Kidney epithelial cell (primary cell): ENCODE results near the gene FLVCR2. TPM values are rescaled to one million over a fixed set of nuclear protein-coding genes. Genes with fewer than 3 reads are reported as not detected.
A peak's percentile ranks its signal among the peaks of the same experiment; 100 is the strongest.

Source experiments
- DNase-seq: peaks from one replicate; pipeline ENCODE4 v3.0.0-alpha.2; 2010; ENCODE audit warnings: low read depth
- H3K27me3 ChIP-seq: 2 replicates; pipeline ENCODE4 v1.6.0; 2011; ENCODE audit warnings: low read length; ENCODE audit not compliant: control insufficient read depth, insufficient read depth
- H3K36me3 ChIP-seq: 2 replicates; pipeline ENCODE4 v1.5.1; 2011; ENCODE audit warnings: low read length; ENCODE audit not compliant: control insufficient read depth, insufficient read depth
- H3K4me3 ChIP-seq: 2 replicates; pipeline ENCODE4 v1.5.1; 2011; ENCODE audit warnings: low read depth, mild to moderate bottlenecking, control low read depth, low read length
- CTCF ChIP-seq: IDR thresholded peaks from 2 replicates; pipeline ENCODE4 v1.5.1; 2011; ENCODE audit warnings: mild to moderate bottlenecking, moderate library complexity, low read length, control low read depth, inconsistent platforms; ENCODE audit not compliant: insufficient read depth, poor library complexity, severe bottlenecking
- total RNA-seq: library from RNA; depleted of rRNA; stranded (reverse); fragments of >200 nt; gene quantifications from 2 replicates; pipeline ENCODE4 v1.2.3, GENCODE V29; 2015

FLVCR2 gene
- total RNA-seq, 1 donor from 2014 or later = 0.75 TPM

- Histone ChIP-seq H3K36me3 (no peaks in the 10 kb centered on the region), H3K4me3 (no peak overlapping the region), H3K27me3 (peaks cover 4% of the 10 kb centered on the region)
- TF ChIP-seq CTCF = no peak
- DNase-seq = peak; percentile 26
Measured at GRCh38 chr14:75559451-75560222, 18.8 kb upstream of the FLVCR2 start.

GRCh38 chr14:75561013-75561432 is 17.4 kb upstream of the FLVCR2 start:
- H3K4me3 ChIP-seq = no peak overlapping the region
- DNase-seq = peak; percentile 53

GRCh38 chr14:75562089-75562488 is 16.3 kb upstream of the FLVCR2 start:
- peaks cover 4% of the 10 kb centered on the region for H3K27me3 ChIP-seq
- TF ChIP-seq CTCF = no peak
- peak; percentile 12 for DNase-seq
- H3K36me3 ChIP-seq = no peaks in the 10 kb centered on the region
- no peak overlapping the region for H3K4me3 ChIP-seq

More at GRCh38 chr14:75561013-75561432, 17.4 kb upstream of the FLVCR2 start:
- no peaks in the 10 kb centered on the region for H3K36me3 ChIP-seq
- TF ChIP-seq CTCF = peak; percentile 89
- peaks cover 4% of the 10 kb centered on the region for H3K27me3 ChIP-seq

GRCh38 chr14:75562489-75562888 is 15.9 kb upstream of the FLVCR2 start:
- Histone ChIP-seq H3K36me3 (no peaks in the 10 kb centered on the region), H3K27me3 (peaks cover 4% of the 10 kb centered on the region), H3K4me3 (no peak overlapping the region)
- TF ChIP-seq CTCF = no peak
- no peak for DNase-seq

GRCh38 chr14:75563931-75564330 is 14.5 kb upstream of the FLVCR2 start:
- H3K36me3 ChIP-seq = no peaks in the 10 kb centered on the region
- DNase-seq = no peak
- peaks cover 4% of the 10 kb centered on the region for H3K27me3 ChIP-seq

More at GRCh38 chr14:75563931-75564330, 14.5 kb upstream of the FLVCR2 start:
- no peak for TF ChIP-seq CTCF
- H3K4me3 ChIP-seq = no peak overlapping the region
